ENCODE data around the gene PTPN7. TPM values are rescaled to one million over a fixed set of nuclear protein-coding genes. Genes with fewer than 3 reads are reported as not detected.
"Not testable (repeated sequence)": the region's sequence is repeated elsewhere in the genome, so short reads cannot be mapped to it uniquely, and the experiment has no call there.

The PTPN7 gene
- polyA plus RNA-seq, 1 experiment = not detected

DNA sequence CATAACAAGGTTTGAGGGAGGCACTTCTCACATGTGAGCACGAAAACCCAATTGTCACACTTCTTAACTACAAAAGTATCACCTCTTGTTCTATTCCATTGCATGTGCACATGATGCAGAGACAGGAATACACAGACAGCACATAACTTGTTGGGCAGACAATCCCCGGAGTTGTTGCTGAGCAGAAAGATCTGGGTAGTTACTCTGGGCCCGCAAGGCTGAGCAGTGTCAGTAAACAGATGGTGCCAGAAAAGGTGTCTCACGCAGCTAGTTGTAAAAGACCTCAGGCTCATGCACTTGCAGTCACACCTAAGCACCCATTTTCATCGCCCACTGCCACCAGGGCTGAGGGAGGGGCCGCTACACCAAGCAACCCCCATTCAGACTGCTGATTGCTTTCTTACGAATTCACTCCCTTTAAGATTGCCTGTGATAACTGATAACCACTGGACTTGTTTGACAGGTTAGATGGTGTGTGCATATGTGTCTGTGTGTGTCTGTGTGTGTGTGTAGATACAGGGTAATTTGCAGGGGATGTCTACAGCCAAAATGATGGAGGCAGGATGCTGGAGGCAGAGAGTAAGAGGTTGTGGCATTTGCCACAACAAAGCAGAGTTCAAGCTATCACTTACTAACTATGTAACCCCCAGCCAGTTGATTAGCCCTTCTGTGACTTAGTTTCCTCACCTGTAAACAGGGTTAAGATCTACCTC, 37.4 kb upstream of the PTPN7 start:
- CTCF ChIA-PET = interaction anchor here (0.9 kb wide), 1 partner anchor 118 kb away, joined by 3 read pairs; no protein-coding TSS in a partner anchor
- no peak overlapping the region for H3K4me3 ChIP-seq (ENCODE audit: low read depth, low read length)
- TF ChIP-seq, protein P1, sequence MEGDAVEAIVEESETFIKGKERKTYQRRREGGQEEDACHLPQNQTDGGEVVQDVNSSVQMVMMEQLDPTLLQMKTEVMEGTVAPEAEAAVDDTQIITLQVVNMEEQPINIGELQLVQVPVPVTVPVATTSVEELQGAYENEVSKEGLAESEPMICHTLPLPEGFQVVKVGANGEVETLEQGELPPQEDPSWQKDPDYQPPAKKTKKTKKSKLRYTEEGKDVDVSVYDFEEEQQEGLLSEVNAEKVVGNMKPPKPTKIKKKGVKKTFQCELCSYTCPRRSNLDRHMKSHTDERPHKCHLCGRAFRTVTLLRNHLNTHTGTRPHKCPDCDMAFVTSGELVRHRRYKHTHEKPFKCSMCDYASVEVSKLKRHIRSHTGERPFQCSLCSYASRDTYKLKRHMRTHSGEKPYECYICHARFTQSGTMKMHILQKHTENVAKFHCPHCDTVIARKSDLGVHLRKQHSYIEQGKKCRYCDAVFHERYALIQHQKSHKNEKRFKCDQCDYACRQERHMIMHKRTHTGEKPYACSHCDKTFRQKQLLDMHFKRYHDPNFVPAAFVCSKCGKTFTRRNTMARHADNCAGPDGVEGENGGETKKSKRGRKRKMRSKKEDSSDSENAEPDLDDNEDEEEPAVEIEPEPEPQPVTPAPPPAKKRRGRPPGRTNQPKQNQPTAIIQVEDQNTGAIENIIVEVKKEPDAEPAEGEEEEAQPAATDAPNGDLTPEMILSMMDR (IDR thresholded peaks at IDR 0.05; ENCODE audit: low read depth, low read length) = no peak
- H3K9me3 ChIP-seq (ENCODE audit: control insufficient read depth, insufficient read depth, low read length) = no peaks in the 10 kb centered on the region
- no peak for DNase-seq (ENCODE audit: low read depth, low spot score)
- H3K27me3 ChIP-seq (ENCODE audit: control insufficient read depth, insufficient read depth, low read length) = peaks cover 64% of the 10 kb centered on the region
- no peak overlapping the region for H3K27ac ChIP-seq (ENCODE audit: low read depth, low read length)
- POLR2A ChIA-PET = interaction anchor here (0.6 kb wide), 1 partner anchor 459 kb away, joined by 6 read pairs; no protein-coding TSS in a partner anchor

- POLR2A ChIA-PET = no interaction called here
- Histone ChIP-seq H3K27me3 (ENCODE audit: control insufficient read depth, insufficient read depth, low read length) (peaks cover 52% of the 10 kb centered on the region), H3K9me3 (ENCODE audit: control insufficient read depth, insufficient read depth, low read length) (no peaks in the 10 kb centered on the region), H3K27ac (ENCODE audit: low read depth, low read length) (no peak overlapping the region), H3K4me3 (ENCODE audit: low read depth, low read length) (no peak overlapping the region)
- no peak for DNase-seq (ENCODE audit: low read depth, low spot score)
- CTCF ChIA-PET = interaction anchor here (0.6 to 2.9 kb wide), 7 partner anchors 45 to 525 kb away, joined by 3 to 45 read pairs (median 5); no protein-coding TSS in a partner anchor
- TF ChIP-seq, protein P1 (IDR thresholded peaks at IDR 0.05; ENCODE audit: low read depth, low read length) = no peak
These were observed 33.9 kb upstream of the PTPN7 start for GRCh38 chr1:202194328-202194648.

DNA sequence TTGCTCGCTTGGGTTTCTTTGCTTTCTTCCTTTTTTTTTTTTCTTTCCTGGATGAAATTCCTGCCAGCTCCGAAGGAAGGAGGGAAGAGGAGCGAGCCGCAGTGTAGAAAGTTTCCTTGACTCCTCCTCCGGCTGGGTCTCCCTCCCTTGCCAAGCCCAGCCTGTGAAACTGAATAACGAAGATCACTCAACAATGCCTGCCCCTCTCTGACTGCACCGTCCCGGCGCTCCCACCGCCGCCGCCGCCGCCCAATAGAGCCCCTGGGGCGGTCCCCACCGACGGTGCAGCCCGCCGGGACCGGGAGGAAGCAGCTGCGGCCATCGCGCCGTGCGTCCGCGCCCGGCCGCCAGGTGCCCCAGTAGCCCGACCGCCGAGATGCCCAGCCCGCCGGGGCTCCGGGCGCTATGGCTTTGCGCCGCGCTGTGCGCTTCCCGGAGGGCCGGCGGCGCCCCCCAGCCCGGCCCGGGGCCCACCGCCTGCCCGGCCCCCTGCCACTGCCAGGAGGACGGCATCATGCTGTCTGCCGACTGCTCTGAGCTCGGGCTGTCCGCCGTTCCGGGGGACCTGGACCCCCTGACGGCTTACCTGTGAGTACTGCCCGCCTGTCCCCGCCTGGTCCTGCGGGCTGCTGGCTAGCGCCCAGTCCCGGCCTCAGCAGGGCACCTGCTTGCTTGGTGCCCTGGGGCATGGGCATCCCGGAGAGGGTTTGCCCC, 33.4 kb upstream of the PTPN7 start, which contains the start of gene LGR6:
LGR6 (plus strand) TSS at position 186 of the 714 bp plus-strand sequence; CDS start at position 377, 191 bp downstream.
- Histone ChIP-seq H3K4me3 (ENCODE audit: low read depth, low read length) (no peak within 1 kb of the TSS), H3K9me3 (ENCODE audit: control insufficient read depth, insufficient read depth, low read length) (no peaks in the 10 kb centered on the region), H3K27ac (ENCODE audit: low read depth, low read length) (no peak within 1 kb of the TSS), H3K27me3 (ENCODE audit: control insufficient read depth, insufficient read depth, low read length) (peaks cover 55% of the 10 kb centered on the region)
- no peak for DNase-seq (ENCODE audit: low read depth, low spot score)
- ChIA-PET POLR2A (no interaction called here), CTCF (interaction anchor here (0.5 to 2.9 kb wide), 23 partner anchors 13 to 692 kb away, joined by 3 to 45 read pairs (median 4); no protein-coding TSS in a partner anchor)
- TF ChIP-seq, protein P1 (IDR thresholded peaks at IDR 0.05; ENCODE audit: low read depth, low read length) = no peak

DNA sequence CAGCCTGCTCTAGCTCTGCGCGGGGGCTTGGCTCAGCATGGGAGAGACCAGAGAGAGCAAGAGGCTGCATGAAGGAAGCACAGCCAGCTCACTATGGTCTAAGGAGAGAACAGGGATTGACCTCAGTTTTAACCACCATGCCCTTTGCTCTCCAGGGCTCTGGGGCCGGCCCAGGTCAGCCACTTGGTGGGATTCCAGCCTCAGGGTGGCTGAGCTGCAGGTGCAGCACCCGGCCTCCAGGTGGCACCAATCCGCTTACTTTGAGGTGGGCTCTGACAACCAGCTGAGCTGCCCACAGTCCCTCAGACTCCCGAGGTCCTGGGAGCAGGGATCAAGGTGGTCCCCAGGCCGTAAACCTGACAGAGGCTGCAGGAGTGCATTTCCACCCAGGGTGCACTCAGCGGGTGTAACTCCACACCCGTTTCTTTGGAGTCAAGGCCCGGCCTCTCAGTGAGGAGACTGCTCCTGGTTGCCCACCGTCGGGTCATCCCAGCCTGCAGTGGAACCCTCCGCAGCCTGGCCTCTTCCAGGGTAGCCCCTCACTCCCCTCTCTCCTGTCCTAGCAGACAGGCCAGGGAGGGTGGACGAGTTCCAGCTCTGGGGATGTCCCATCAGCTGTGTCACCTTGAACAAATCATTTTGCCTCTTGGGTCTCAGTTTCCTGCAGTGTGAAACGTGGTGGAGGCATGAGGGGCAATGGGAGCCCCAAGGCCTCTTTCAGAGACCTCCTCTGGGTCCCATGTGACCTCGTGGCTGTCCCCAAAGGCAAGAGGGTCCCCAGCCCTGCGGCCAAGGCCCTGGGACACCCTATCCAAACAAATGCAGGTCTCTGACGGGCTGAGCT, 32.6 kb upstream of the PTPN7 start:
- Histone ChIP-seq H3K27ac (ENCODE audit: low read depth, low read length) (no peak overlapping the region), H3K27me3 (ENCODE audit: control insufficient read depth, insufficient read depth, low read length) (peaks cover 50% of the 10 kb centered on the region), H3K4me3 (ENCODE audit: low read depth, low read length) (no peak overlapping the region), H3K9me3 (ENCODE audit: control insufficient read depth, insufficient read depth, low read length) (no peaks in the 10 kb centered on the region)
- no peak for DNase-seq (ENCODE audit: low read depth, low spot score)
- ChIA-PET POLR2A (interaction anchor here (0.6 kb wide), 1 partner anchor 27 kb away, joined by 3 read pairs; no protein-coding TSS in a partner anchor), CTCF (interaction anchor here (0.5 to 2.9 kb wide), 28 partner anchors 14 to 693 kb away, joined by 3 to 45 read pairs (median 4); no protein-coding TSS in a partner anchor)
- TF ChIP-seq, protein P1 (IDR thresholded peaks at IDR 0.05; ENCODE audit: low read depth, low read length) = peak; percentile 85

GRCh38 chr1:202191391-202191790, 31.0 kb upstream of the PTPN7 start:
- H3K9me3 ChIP-seq (ENCODE audit: control insufficient read depth, insufficient read depth, low read length); H3K4me3 ChIP-seq (ENCODE audit: low read depth, low read length); DNase-seq (ENCODE audit: low read depth, low spot score); H3K27ac ChIP-seq (ENCODE audit: low read depth, low read length); POLR2A ChIA-PET: not testable (repeated sequence)
- peaks cover 51% of the 10 kb centered on the region for H3K27me3 ChIP-seq (ENCODE audit: control insufficient read depth, insufficient read depth, low read length)
- CTCF ChIA-PET = interaction anchor here (1.3 to 2.9 kb wide), 3 partner anchors 64 to 125 kb away, joined by 3 to 45 read pairs (median 15); no protein-coding TSS in a partner anchor
